GM21381 (cell line): Measurements from ENCODE around the gene ZC3H12A.

Experiments used
- ATAC-seq: cut with Tn5 transposase; IDR thresholded peaks from one replicate; pipeline ENCODE4 v1.9.1; 2021; ENCODE audit warnings: mild to moderate bottlenecking, moderate library complexity; ENCODE audit not compliant: unreplicated experiment

The ZC3H12A gene

GRCh38 chr1:37474046-37474696 lies at the start of gene ZC3H12A:
TSS of gene ZC3H12A (plus strand) at chr1:37474580. CDS start at chr1:37475497, 917 bp downstream.
- ATAC-seq, result peak; percentile 60

GRCh38 chr1:37425221-37425620 lies 49.2 kb upstream of the ZC3H12A start:
- ATAC-seq, result no peak

- no peak for ATAC-seq
Measured at GRCh38 chr1:37429029-37429428, 45.4 kb upstream of the ZC3H12A start.

- no peak for ATAC-seq
Measured at GRCh38 chr1:37430103-37430985, 44.0 kb upstream of the ZC3H12A start.

DNA sequence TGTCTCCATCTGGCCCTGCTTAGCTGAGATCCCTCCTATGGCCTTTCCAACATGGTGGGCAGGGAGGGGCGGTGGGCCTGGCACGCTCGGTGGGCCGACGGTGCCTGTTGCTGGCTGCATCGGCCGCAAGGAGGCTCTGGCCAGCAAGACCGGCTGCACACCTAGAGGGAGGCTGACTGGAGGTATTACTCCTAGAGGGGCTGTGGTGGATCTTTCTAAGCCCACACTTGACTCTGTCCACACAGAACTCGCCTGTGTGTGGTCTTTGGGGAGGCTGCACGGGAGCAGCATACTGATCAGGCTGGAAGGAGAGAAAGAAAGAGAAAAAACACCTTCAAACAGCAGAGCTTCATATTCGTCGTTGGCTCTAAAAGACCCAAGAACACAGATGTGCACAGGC lies 41.7 kb upstream of the ZC3H12A start:
- ATAC-seq, result no peak

GRCh38 chr1:37433171-37433570 lies 41.2 kb upstream of the ZC3H12A start:
- ATAC-seq, result no peak

DNA sequence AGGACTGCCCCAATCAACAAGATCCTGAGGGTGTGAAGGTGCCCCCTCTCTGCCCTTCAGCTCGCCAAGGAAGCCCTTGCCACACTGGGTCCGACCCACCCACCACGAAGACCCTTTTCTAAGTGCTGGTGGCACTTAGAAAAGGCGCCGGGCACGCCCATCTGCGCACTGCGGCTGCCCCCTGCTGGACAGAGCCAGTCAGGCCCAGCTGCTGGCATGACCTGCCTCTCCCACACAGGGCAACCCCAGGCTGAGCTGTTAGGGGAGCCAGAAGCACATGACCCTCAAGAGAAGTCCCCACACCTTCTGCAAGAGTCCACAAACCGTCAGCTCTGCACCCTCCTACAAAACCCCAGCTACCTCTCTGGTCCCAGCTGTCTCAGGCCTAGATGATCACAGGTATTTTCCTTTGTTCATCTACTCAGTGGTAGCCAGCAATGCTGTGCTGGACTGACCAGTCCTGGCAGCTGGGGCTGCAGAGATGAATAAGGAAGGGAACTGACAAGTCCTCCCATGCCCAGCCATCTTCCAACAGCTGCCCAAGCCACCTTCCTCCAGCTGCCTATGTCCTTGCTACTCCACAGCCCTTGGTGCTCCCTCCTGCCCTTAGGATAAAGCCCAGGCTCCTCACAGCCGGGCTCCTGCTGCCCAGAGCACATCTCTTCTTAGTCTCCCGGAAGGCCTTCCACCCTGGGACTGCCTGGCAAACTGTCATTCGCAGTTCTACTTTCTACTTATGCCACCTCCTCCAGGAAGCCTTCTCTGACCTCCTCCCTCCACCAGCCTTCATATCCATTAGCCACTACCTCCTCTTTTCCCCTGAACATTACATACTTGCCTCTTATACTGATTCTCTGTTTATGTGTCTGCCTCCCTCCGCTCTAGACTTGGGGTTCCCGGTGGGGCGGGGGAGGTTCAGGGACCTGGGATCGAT lies 39.8 kb upstream of the ZC3H12A start:
- peak; percentile 61 for ATAC-seq

DNA sequence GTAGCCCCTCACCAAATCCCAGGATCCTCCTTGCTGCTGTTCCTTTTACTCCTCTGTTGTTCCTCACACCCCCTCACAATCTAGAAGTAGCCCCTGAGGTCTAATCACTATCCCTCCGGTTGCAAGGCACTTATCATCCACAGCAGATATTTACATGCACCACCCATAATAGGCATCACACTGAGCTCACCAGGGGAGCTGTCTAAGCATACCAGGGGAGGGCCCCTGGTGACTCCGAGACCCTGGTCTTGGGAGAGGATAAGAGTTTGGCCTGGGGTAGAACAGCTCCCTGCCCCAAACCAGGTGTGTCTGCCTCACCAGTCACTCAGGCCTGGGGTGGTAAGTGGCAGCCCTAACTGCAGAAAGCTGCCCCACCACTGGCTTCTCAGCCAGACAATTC lies 37.3 kb upstream of the ZC3H12A start:
- no peak for ATAC-seq

- ATAC-seq, result no peak
Measured at GRCh38 chr1:37438037-37438868, 36.1 kb upstream of the ZC3H12A start.

DNA sequence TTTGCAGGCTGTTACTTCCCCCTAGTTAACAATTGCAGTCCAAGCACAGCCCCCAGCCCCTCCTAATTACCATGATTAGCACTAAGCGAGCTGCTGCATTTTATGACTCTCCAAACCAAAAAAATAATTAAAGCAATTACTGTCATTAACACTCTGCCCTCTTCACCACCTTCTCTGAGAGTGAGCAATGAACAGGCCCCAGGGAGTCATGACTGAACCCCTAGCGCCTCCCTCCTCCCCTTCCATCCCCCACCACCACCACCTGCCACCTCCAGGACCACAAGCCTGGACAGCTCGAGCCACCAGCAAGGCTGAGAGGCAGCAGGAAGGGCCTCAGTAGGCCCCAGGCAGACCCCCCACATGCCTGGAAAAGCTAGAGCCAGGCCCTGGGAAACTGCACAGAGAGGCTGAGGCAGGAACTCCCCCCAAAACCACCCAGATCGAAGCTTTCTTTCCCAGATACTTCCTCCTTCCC lies 35.5 kb upstream of the ZC3H12A start:
- ATAC-seq, result no peak

- no peak for ATAC-seq
Measured at GRCh38 chr1:37439349-37439995, 34.9 kb upstream of the ZC3H12A start.

GRCh38 chr1:37441490-37441889 lies 32.9 kb upstream of the ZC3H12A start:
- ATAC-seq, result no peak

DNA sequence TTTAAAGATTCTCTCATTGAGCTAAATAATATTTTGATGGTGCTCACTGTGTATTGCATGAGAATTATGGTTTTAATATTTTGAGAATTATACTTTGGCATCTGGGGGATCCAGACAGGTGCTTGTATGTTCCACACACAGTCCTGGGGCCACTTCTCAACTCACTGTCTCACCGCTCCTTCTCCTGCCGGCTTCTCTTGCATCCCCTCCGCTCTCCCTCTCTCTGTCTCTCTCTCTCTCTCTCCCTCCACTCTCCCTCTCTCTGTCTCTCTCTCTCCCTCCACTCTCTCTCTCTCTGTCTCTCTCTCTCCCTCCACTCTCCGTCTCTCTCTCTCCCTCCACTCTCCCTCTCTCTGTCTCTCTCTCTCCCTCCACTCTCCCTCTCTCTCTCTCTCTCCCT lies 32.2 kb upstream of the ZC3H12A start:
- no peak for ATAC-seq

DNA sequence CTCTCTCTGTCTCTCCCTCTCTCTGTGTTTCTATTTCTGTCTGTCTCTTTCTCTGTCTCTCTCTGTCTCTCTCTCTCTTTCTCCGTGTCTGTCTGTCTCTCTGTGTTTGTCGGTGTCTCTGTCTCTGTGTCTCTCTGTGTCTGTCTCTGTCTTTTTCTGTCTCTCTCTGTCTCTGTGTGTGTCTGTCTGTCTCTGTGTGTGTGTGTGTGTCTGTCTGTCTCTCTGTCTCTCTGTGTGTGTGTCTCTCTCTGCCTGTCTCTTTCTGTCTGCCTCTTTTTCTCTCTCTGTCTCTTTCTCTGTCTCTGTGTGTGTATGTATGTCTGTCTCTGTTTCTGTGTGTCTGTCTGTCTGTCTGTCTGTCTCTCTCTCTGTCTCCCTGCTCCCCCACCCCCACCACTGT lies 31.7 kb upstream of the ZC3H12A start:
- ATAC-seq, result no peak

GRCh38 chr1:37446874-37447273 lies 27.5 kb upstream of the ZC3H12A start:
- ATAC-seq, result no peak

DNA sequence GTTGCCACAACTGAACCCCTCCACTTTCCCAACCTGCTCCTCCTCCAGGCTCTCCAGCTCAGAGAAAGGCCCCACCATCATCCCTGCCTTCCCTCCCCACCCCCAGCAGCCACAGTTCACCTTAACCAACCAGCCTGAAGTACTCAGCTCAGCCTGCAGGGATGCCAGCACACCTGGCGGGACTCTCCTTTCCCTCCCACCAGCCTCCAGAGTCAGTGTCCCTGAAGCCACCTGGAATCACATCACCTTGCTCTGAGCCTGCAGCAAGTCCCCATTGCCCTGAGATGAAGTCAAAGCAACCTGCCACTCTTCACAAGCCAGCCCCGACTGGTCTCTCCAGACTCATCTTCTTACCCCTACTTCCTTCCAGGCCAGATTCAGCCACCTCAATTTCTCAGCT lies 26.2 kb upstream of the ZC3H12A start:
- no peak for ATAC-seq

GRCh38 chr1:37448691-37449417 lies 25.5 kb upstream of the ZC3H12A start:
- no peak for ATAC-seq

DNA sequence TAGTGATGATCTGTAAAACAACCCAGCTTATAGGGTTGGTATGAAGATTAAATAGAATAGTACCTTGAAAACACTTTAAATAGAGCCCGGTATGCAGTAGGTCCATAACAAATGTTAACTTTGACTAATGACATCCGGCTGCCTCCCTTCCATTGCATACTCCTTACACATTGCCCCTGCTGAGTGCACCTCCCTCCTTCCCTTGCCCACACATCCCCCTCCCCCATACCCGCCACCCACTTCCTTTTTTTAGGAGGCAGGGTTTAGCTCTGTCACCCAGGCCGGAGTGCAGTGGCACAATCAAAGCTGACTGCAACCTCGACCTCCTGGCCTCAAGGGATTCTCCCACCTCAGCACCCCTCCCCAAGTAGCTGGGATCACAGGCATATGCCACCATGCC lies 24.4 kb upstream of the ZC3H12A start:
- no peak for ATAC-seq

- ATAC-seq, result no peak
Measured at GRCh38 chr1:37452416-37452815, 22.0 kb upstream of the ZC3H12A start.
